ENCODE results near the gene FBN1.

FBN1 gene

DNA sequence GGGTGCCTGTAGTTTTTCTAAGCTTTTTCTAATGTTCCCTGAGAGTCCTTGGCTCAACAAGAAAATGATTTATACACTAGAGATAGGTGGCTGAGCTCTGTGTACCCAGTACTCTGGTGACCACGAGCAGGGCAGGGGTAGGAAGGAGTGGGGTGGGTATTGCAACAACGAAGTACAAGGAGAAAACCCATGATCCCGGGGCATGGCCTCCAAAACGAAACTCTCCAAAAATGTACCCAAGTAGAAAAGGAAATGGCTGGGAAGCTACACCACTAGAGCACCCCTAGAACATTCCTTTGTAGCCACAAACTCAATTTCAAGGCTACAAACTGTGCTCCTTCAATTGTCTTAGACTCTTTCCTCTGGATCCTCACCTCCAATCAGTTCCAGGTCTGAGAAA lies 175.4 kb downstream of the FBN1 start:
- Histone ChIP-seq H3F3A (ENCODE audit: insufficient read depth, low read length) (no peaks in the 10 kb centered on the region), H3K27me3 (replicated peaks; ENCODE audit: insufficient read depth, low read length) (no peaks in the 10 kb centered on the region), H3K4me3 (ENCODE audit: low read length) (no peak overlapping the region), H3K79me2 (ENCODE audit: low read length) (no peaks in the 10 kb centered on the region), H3K36me3 (replicated peaks; ENCODE audit: insufficient read depth, low read length) (no peaks in the 10 kb centered on the region), H3K9me2 (replicated peaks; ENCODE audit: insufficient read depth, low read length) (no peaks in the 10 kb centered on the region), H4K20me1 (ENCODE audit: insufficient read depth, low read length) (no peaks in the 10 kb centered on the region), H3K4me1 (ENCODE audit: low read length) (no peaks in the 10 kb centered on the region), H2AFZ (ENCODE audit: low read length) (no peak overlapping the region), H3K9me3 (replicated peaks; ENCODE audit: insufficient read depth, low read length) (no peaks in the 10 kb centered on the region), H3K27ac (ENCODE audit: low read length) (no peak overlapping the region), H3K4me2 (ENCODE audit: low read depth, low read length) (no peak overlapping the region), H3K9ac (ENCODE audit: low read length) (no peak overlapping the region)
- TF ChIP-seq EZH2phosphoT487 (IDR thresholded peaks at IDR 0.05; ENCODE audit: low read length) (no peak), EZH2 (optimal IDR thresholded peaks at IDR 0.05; ENCODE audit: low read depth, low read length) (no peak)
- TF ChIP-seq, protein P1, sequence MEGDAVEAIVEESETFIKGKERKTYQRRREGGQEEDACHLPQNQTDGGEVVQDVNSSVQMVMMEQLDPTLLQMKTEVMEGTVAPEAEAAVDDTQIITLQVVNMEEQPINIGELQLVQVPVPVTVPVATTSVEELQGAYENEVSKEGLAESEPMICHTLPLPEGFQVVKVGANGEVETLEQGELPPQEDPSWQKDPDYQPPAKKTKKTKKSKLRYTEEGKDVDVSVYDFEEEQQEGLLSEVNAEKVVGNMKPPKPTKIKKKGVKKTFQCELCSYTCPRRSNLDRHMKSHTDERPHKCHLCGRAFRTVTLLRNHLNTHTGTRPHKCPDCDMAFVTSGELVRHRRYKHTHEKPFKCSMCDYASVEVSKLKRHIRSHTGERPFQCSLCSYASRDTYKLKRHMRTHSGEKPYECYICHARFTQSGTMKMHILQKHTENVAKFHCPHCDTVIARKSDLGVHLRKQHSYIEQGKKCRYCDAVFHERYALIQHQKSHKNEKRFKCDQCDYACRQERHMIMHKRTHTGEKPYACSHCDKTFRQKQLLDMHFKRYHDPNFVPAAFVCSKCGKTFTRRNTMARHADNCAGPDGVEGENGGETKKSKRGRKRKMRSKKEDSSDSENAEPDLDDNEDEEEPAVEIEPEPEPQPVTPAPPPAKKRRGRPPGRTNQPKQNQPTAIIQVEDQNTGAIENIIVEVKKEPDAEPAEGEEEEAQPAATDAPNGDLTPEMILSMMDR (IDR thresholded peaks at IDR 0.05; ENCODE audit: low read length) = no peak
- no peak for DNase-seq

DNA sequence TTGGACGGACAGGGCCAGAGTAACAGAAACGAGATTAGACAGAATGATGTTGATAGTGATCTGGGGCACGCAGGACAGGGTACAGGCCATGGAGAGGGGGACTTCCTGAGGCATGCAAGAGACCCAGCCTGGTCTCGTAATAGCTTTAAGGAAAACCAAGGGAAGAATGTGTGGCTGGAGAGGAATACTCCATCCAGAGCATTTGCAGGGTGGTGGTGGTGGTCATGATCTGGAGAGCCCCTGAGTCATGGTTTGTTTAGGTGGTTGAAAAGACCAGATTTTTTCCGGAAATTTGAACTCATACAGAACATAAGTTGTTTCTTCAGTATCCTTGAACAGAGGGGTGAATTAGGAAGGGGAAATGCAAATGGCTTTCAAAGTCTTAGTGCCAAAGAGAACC lies 175.8 kb downstream of the FBN1 start:
- Histone ChIP-seq H3K9me2 (replicated peaks; ENCODE audit: insufficient read depth, low read length) (no peaks in the 10 kb centered on the region), H3K36me3 (replicated peaks; ENCODE audit: insufficient read depth, low read length) (no peaks in the 10 kb centered on the region), H3K9ac (ENCODE audit: low read length) (no peak overlapping the region), H3K79me2 (ENCODE audit: low read length) (no peaks in the 10 kb centered on the region), H4K20me1 (ENCODE audit: insufficient read depth, low read length) (no peaks in the 10 kb centered on the region), H3K27me3 (replicated peaks; ENCODE audit: insufficient read depth, low read length) (no peaks in the 10 kb centered on the region), H3K27ac (ENCODE audit: low read length) (no peak overlapping the region), H3K9me3 (replicated peaks; ENCODE audit: insufficient read depth, low read length) (no peaks in the 10 kb centered on the region), H3F3A (ENCODE audit: insufficient read depth, low read length) (no peaks in the 10 kb centered on the region), H3K4me1 (ENCODE audit: low read length) (no peaks in the 10 kb centered on the region), H3K4me3 (ENCODE audit: low read length) (no peak overlapping the region), H2AFZ (ENCODE audit: low read length) (no peak overlapping the region), H3K4me2 (ENCODE audit: low read depth, low read length) (no peak overlapping the region)
- TF ChIP-seq, protein P1 (IDR thresholded peaks at IDR 0.05; ENCODE audit: low read length) = no peak
- TF ChIP-seq EZH2phosphoT487 (IDR thresholded peaks at IDR 0.05; ENCODE audit: low read length) (no peak), EZH2 (optimal IDR thresholded peaks at IDR 0.05; ENCODE audit: low read depth, low read length) (no peak)
- no peak for DNase-seq

DNA sequence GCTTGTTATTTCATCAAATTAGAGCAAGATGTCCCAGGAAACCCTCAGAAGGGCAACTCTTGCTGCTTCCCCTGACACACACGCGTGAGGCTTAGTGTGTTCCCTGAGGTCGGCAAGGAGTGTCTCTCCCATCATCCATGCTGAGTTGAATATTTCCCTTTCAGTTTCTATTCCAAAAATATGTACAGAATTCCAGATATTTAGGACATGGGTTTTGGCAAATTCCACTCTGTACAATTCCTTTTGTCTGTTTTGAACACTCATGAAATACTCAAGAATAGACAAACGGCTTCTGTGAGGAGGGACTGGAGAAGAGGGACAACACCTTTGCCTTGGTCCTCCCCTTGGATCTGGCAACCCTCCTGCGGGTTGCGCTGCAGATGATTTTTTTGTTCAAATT lies 176.2 kb downstream of the FBN1 start:
- Histone ChIP-seq H3K4me2 (ENCODE audit: low read depth, low read length) (no peak overlapping the region), H3K27me3 (replicated peaks; ENCODE audit: insufficient read depth, low read length) (no peaks in the 10 kb centered on the region), H3K4me3 (ENCODE audit: low read length) (no peak overlapping the region), H3K9me2 (replicated peaks; ENCODE audit: insufficient read depth, low read length) (no peaks in the 10 kb centered on the region), H3F3A (ENCODE audit: insufficient read depth, low read length) (no peaks in the 10 kb centered on the region), H3K36me3 (replicated peaks; ENCODE audit: insufficient read depth, low read length) (no peaks in the 10 kb centered on the region), H3K9ac (ENCODE audit: low read length) (no peak overlapping the region), H4K20me1 (ENCODE audit: insufficient read depth, low read length) (no peaks in the 10 kb centered on the region), H3K27ac (ENCODE audit: low read length) (no peak overlapping the region), H3K9me3 (replicated peaks; ENCODE audit: insufficient read depth, low read length) (no peaks in the 10 kb centered on the region), H2AFZ (ENCODE audit: low read length) (no peak overlapping the region), H3K79me2 (ENCODE audit: low read length) (no peaks in the 10 kb centered on the region), H3K4me1 (ENCODE audit: low read length) (no peaks in the 10 kb centered on the region)
- no peak for TF ChIP-seq EZH2phosphoT487 (IDR thresholded peaks at IDR 0.05; ENCODE audit: low read length)
- TF ChIP-seq, protein P1 (IDR thresholded peaks at IDR 0.05; ENCODE audit: low read length) = no peak
- TF ChIP-seq EZH2 (optimal IDR thresholded peaks at IDR 0.05; ENCODE audit: low read depth, low read length) = no peak
- DNase-seq = no peak

All from MM.1S (cell line).